GM19035 (cell line): ENCODE results near the gene RNF141.
A peak's percentile ranks its signal among the peaks of the same experiment; 100 is the strongest.

ENCODE experiments used
- ATAC-seq: cut with Tn5 transposase; IDR thresholded peaks from one replicate; pipeline ENCODE4 v1.9.1; 2021; ENCODE audit not compliant: unreplicated experiment

Gene RNF141

GRCh38 chr11:10540915-10541560 lies at the start of gene RNF141:
RNF141 (minus strand) TSS chr11:10541187; CDS start chr11:10534158, 7,029 bp downstream.
- peak; percentile 98 for ATAC-seq

GRCh38 chr11:10590218-10590915 lies 49.4 kb upstream of the RNF141 start:
- no peak for ATAC-seq

GRCh38 chr11:10588904-10589303 lies 47.9 kb upstream of the RNF141 start:
- no peak for ATAC-seq

GRCh38 chr11:10587995-10588394 lies 47.0 kb upstream of the RNF141 start:
- ATAC-seq = no peak

- no peak for ATAC-seq
Observed at GRCh38 chr11:10587388-10587787, 46.4 kb upstream of the RNF141 start.

- ATAC-seq = no peak
Observed at GRCh38 chr11:10584071-10584501, 43.1 kb upstream of the RNF141 start.

GRCh38 chr11:10581481-10582019 lies 40.6 kb upstream of the RNF141 start:
- no peak for ATAC-seq

- ATAC-seq = no peak
Observed at GRCh38 chr11:10580623-10581022, 39.6 kb upstream of the RNF141 start.

GRCh38 chr11:10579700-10580099 lies 38.7 kb upstream of the RNF141 start:
- ATAC-seq = no peak

GRCh38 chr11:10576035-10576398 lies 35.0 kb upstream of the RNF141 start:
- no peak for ATAC-seq

- no peak for ATAC-seq
Observed at GRCh38 chr11:10575346-10576034, 34.5 kb upstream of the RNF141 start.

GRCh38 chr11:10573556-10573955 lies 32.6 kb upstream of the RNF141 start:
- ATAC-seq = no peak

- no peak for ATAC-seq
Observed at GRCh38 chr11:10573028-10573427, 32.0 kb upstream of the RNF141 start.

- no peak for ATAC-seq
Observed at GRCh38 chr11:10572533-10572932, 31.5 kb upstream of the RNF141 start.

GRCh38 chr11:10568486-10568941 lies 27.5 kb upstream of the RNF141 start, which contains the start of gene LYVE1:
LYVE1 (minus strand) TSS chr11:10568665; CDS start chr11:10568532, 133 bp downstream.
- no peak for ATAC-seq

- no peak for ATAC-seq
Observed at GRCh38 chr11:10567446-10567845, 26.5 kb upstream of the RNF141 start.

- no peak for ATAC-seq
Observed at GRCh38 chr11:10566257-10566957, 25.4 kb upstream of the RNF141 start.

- no peak for ATAC-seq
Observed at GRCh38 chr11:10565493-10565892, 24.5 kb upstream of the RNF141 start.

GRCh38 chr11:10564696-10565318 lies 23.8 kb upstream of the RNF141 start:
- ATAC-seq = no peak

- ATAC-seq = no peak
Observed at GRCh38 chr11:10564030-10564429, 23.0 kb upstream of the RNF141 start.

- no peak for ATAC-seq
Observed at GRCh38 chr11:10561947-10562346, 21.0 kb upstream of the RNF141 start.
